Keratinocyte (primary cell): ENCODE measurements around the gene DIPK2A.

Experiments
- CTCF ChIP-seq, 3 experiments: IDR thresholded peaks in 1 of 3; conservative IDR thresholded peaks in 1 of 3; optimal IDR thresholded peaks in 1 of 3; 2 replicates in 2 of 3; 3 replicates in 1 of 3; pipeline versions ENCODE3 to v1.5.1; 2011; ENCODE audit warnings: low read length in 3 of 3, mild to moderate bottlenecking in 3 of 3, moderate library complexity in 2 of 3, control low read depth in 1 of 3, inconsistent platforms in 1 of 3; ENCODE audit not compliant: insufficient read depth in 2 of 3; ENCODE audit errors: extremely low read depth in 1 of 3
- EZH2 ChIP-seq: IDR thresholded peaks from one replicate; pipeline ENCODE4 v1.6.1; 2012; ENCODE audit warnings: inconsistent platforms, mild to moderate bottlenecking, low read length, moderate library complexity

GRCh38 chr3:143934791-143935190, 36.8 kb upstream of the DIPK2A start:
- no peak for TF ChIP-seq CTCF (optimal IDR thresholded peaks at IDR 0.05 in 1 of 3, IDR thresholded peaks at IDR 0.05 in 1 of 3, conservative IDR thresholded peaks at IDR 0.05 in 1 of 3; ENCODE audit: extremely low read depth in 1 of 3, insufficient read depth in 2 of 3, low read length in 3 of 3)
- TF ChIP-seq EZH2 = no peak
